Upper lobe of left lung (tissue), 4 donors: Measurements from ENCODE around the gene SPATA13.

Source experiments
- POLR2A ChIP-seq, 4 donors: fragments of 450-650 bp; IDR thresholded peaks; one replicate each; pipeline ENCODE4 v1.5.1; 2016 to 2017; ENCODE audit warnings: antibody characterized with exemption in 4 of 4, mild to moderate bottlenecking in 2 of 4
- TF ChIP-seq, protein P1 (sequence below), 6 experiments: fragments of 450-650 bp in 4 of 6; fragments of 200-600 bp in 2 of 6; sonication (generic) in 2 of 6; IDR thresholded peaks; one replicate each; pipeline ENCODE4 v1.5.1; 2016 to 2019; ENCODE audit warnings: antibody characterized with exemption in 6 of 6

DNA sequence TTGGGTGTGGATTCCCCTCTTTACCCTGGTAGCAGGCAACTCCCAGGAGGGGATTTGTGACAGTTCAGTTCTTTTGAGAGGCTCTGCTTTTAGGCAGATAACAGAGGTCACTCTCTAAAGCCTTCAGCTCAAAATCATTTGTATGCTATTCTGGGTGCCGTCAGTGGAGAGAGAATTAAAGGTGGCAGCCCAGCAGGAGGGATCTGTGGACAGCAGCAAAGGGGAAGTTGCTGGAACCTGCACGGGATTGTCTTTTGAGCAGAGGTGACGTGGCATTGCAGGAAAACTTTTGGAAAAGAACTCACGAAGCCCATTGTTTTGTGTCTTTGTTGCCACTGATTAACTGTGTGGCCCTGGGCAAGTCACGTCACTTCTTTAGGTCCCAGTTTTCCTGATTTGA, 86.5 kb downstream of the SPATA13 start:
- TF ChIP-seq, protein P1, sequence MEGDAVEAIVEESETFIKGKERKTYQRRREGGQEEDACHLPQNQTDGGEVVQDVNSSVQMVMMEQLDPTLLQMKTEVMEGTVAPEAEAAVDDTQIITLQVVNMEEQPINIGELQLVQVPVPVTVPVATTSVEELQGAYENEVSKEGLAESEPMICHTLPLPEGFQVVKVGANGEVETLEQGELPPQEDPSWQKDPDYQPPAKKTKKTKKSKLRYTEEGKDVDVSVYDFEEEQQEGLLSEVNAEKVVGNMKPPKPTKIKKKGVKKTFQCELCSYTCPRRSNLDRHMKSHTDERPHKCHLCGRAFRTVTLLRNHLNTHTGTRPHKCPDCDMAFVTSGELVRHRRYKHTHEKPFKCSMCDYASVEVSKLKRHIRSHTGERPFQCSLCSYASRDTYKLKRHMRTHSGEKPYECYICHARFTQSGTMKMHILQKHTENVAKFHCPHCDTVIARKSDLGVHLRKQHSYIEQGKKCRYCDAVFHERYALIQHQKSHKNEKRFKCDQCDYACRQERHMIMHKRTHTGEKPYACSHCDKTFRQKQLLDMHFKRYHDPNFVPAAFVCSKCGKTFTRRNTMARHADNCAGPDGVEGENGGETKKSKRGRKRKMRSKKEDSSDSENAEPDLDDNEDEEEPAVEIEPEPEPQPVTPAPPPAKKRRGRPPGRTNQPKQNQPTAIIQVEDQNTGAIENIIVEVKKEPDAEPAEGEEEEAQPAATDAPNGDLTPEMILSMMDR (IDR thresholded peaks at IDR 0.05) = no peak
- no peak for TF ChIP-seq POLR2A (IDR thresholded peaks at IDR 0.05)
